ENCODE data around the gene ATP2A3.
A peak's percentile ranks its signal among the peaks of the same experiment; 100 is the strongest.

The ATP2A3 gene

GRCh38 chr17:3990386-3991127 is 26.3 kb upstream of the ATP2A3 start:
- no peak for DNase-seq

- no peak for DNase-seq
These were observed 25.0 kb upstream of the ATP2A3 start for GRCh38 chr17:3989041-3989886.

GRCh38 chr17:3988297-3989040 is 24.2 kb upstream of the ATP2A3 start:
- DNase-seq, result no peak

- no peak for DNase-seq
These were observed 22.7 kb upstream of the ATP2A3 start for GRCh38 chr17:3986939-3987335.

- no peak for DNase-seq
These were observed 22.2 kb upstream of the ATP2A3 start for GRCh38 chr17:3986270-3986938.

GRCh38 chr17:3985846-3986245 is 21.6 kb upstream of the ATP2A3 start:
- DNase-seq, result no peak

GRCh38 chr17:3983606-3984484 is 19.6 kb upstream of the ATP2A3 start:
- DNase-seq, result peak; percentile 78

- no peak for DNase-seq
These were observed 18.3 kb upstream of the ATP2A3 start for GRCh38 chr17:3982541-3983017.

- no peak for DNase-seq
These were observed 17.9 kb upstream of the ATP2A3 start for GRCh38 chr17:3982113-3982512.

- no peak for DNase-seq
These were observed 17.2 kb upstream of the ATP2A3 start for GRCh38 chr17:3981455-3981854.

GRCh38 chr17:3980381-3981014 is 16.3 kb upstream of the ATP2A3 start:
- DNase-seq, result no peak

- DNase-seq, result peak; percentile 48
These were observed 15.0 kb upstream of the ATP2A3 start for GRCh38 chr17:3979290-3979611.

GRCh38 chr17:3978421-3979289 is 14.4 kb upstream of the ATP2A3 start:
- no peak for DNase-seq

GRCh38 chr17:3977387-3977786 is 13.2 kb upstream of the ATP2A3 start:
- peak; percentile 36 for DNase-seq

- DNase-seq, result no peak
These were observed 12.5 kb upstream of the ATP2A3 start for GRCh38 chr17:3976675-3977171.

GRCh38 chr17:3974980-3975379 is 10.7 kb upstream of the ATP2A3 start:
- DNase-seq, result no peak

GRCh38 chr17:3974138-3974687 is 10.0 kb upstream of the ATP2A3 start:
- DNase-seq, result peak; percentile 99

- DNase-seq, result no peak
These were observed 9.4 kb upstream of the ATP2A3 start for GRCh38 chr17:3973495-3974137.

- DNase-seq, result no peak
These were observed 8.7 kb upstream of the ATP2A3 start for GRCh38 chr17:3972931-3973330.

Measured in hematopoietic multipotent progenitor cell treated with erythropoietin and hydrocortisone succinate and interleukin-3 and kit ligand, for 4 days (in vitro differentiated cells).